PFSK-1 (cell line): ENCODE measurements around the gene FARS2.

Source experiments
- FOXP2 ChIP-seq: optimal IDR thresholded peaks from 2 replicates; pipeline ENCODE3; 2011; ENCODE audit warnings: borderline replicate concordance, control low read depth, inconsistent platforms; ENCODE audit not compliant: insufficient read depth; ENCODE audit errors: extremely low read length, extremely low read depth
- POLR2AphosphoS5 ChIP-seq: IDR thresholded peaks from 2 replicates; pipeline ENCODE4 v1.6.1; 2012; ENCODE audit warnings: low read depth, mild to moderate bottlenecking, control low read depth, low read length, moderate library complexity
- SIN3A ChIP-seq: IDR thresholded peaks from 2 replicates; pipeline ENCODE4 v1.6.1; 2012; ENCODE audit warnings: mild to moderate bottlenecking, low read length, moderate library complexity, borderline replicate concordance; ENCODE audit not compliant: insufficient read depth
- TAF1 ChIP-seq: IDR thresholded peaks from 2 replicates; pipeline ENCODE4 v1.6.1; 2012; ENCODE audit warnings: low read length, control low read depth, borderline replicate concordance; ENCODE audit not compliant: insufficient read depth
- TF ChIP-seq, protein P1 (sequence below), 2 experiments: IDR thresholded peaks; 2 replicates each; pipeline versions ENCODE4 v1.6.1 to v1.8.0; 2011 to 2012; ENCODE audit warnings: low read depth in 2 of 2, low read length in 2 of 2, control low read depth in 1 of 2, inconsistent platforms in 1 of 2, mild to moderate bottlenecking in 1 of 2, moderate library complexity in 1 of 2; ENCODE audit not compliant: insufficient read depth in 1 of 2

Gene FARS2

DNA sequence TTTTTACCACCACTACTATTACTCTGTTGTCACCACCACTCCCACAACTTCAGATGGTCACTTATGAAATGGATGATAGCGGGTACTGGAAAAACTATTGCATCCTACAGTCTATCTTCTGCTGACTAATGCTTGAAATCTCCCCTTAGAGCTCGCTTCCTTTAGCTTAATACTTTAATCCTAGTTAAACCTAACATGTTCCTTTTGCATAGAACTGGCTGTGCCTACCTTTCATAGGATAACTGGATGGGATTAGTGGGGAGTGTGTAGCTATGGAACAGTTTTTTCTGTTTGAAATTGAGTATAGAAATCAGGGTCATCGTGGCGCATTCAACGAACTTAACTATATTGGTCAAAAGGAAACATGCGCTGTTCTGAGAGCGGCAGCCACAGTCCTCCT lies 294.7 kb downstream of the FARS2 start:
- TF ChIP-seq, protein P1, sequence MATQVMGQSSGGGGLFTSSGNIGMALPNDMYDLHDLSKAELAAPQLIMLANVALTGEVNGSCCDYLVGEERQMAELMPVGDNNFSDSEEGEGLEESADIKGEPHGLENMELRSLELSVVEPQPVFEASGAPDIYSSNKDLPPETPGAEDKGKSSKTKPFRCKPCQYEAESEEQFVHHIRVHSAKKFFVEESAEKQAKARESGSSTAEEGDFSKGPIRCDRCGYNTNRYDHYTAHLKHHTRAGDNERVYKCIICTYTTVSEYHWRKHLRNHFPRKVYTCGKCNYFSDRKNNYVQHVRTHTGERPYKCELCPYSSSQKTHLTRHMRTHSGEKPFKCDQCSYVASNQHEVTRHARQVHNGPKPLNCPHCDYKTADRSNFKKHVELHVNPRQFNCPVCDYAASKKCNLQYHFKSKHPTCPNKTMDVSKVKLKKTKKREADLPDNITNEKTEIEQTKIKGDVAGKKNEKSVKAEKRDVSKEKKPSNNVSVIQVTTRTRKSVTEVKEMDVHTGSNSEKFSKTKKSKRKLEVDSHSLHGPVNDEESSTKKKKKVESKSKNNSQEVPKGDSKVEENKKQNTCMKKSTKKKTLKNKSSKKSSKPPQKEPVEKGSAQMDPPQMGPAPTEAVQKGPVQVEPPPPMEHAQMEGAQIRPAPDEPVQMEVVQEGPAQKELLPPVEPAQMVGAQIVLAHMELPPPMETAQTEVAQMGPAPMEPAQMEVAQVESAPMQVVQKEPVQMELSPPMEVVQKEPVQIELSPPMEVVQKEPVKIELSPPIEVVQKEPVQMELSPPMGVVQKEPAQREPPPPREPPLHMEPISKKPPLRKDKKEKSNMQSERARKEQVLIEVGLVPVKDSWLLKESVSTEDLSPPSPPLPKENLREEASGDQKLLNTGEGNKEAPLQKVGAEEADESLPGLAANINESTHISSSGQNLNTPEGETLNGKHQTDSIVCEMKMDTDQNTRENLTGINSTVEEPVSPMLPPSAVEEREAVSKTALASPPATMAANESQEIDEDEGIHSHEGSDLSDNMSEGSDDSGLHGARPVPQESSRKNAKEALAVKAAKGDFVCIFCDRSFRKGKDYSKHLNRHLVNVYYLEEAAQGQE (IDR thresholded peaks at IDR 0.05; ENCODE audit: insufficient read depth in 1 of 2, low read depth in 2 of 2, low read length in 2 of 2), result no peak
- TF ChIP-seq SIN3A (no peak), POLR2AphosphoS5 (no peak), TAF1 (no peak), FOXP2 (no peak)

DNA sequence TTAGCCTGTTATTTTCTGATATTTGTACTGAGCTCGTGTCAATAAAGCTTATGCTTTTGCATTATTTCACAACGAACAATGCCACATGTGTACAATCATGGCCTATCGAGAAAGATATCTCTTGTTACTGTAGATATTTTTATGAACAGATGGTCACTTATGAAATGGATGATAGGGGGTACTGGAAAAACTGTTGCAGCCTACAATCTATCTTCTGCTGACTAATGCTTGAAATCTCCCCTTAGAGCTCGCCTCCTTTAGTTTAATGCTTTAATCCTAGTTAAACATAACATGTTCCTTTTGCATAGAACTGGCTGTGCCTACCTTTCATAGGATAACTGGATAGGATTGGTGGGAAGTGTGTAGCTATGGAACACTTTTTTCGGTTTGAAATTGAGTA lies 296.2 kb downstream of the FARS2 start:
- TF ChIP-seq FOXP2, result no peak
- TF ChIP-seq TAF1, result no peak
- no peak for TF ChIP-seq SIN3A
- TF ChIP-seq, protein P1 (IDR thresholded peaks at IDR 0.05; ENCODE audit: insufficient read depth in 1 of 2, low read depth in 2 of 2, low read length in 2 of 2), result no peak
- no peak for TF ChIP-seq POLR2AphosphoS5

DNA sequence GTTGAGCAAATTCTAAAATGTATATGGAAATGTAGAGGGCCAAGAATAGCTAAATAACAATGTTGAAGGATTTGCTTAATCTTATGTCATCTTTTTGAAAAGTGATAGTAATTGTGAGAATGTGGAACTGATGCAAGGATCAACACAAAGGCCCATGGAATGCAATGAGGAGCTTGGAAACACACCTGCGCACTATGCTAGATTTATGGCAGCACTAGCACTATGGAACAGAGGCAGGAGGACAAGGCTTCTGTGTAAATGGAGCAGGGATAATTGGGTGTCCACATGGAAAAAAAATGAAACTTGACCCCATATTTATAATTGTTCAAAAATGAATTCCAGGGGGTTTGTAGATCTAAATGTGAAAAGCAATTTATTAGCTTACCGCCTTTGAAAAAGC lies 298.3 kb downstream of the FARS2 start:
- TF ChIP-seq SIN3A (no peak), FOXP2 (no peak), POLR2AphosphoS5 (no peak), TAF1 (no peak)
- TF ChIP-seq, protein P1 (IDR thresholded peaks at IDR 0.05; ENCODE audit: insufficient read depth in 1 of 2, low read depth in 2 of 2, low read length in 2 of 2), result no peak

DNA sequence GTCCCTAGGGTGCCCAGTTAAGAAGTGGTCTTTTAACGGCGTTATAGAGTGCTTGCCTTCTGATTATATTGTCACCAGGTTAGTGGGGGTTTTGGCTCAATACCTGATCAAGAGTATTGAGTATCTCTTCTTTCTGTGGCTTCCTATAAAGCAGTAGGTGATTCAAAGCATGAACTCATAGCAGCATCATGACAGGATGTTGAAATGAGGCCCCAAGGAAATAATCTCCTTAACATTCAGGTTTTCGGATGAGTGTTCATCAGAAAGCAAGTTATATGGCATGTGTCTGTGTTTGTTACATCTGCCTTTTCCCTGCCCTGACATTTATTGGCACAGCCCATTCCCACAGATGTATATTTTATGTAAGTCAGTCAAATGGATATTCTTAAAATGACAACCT lies 301.0 kb downstream of the FARS2 start:
- no peak for TF ChIP-seq FOXP2
- TF ChIP-seq SIN3A, result no peak
- TF ChIP-seq, protein P1 (IDR thresholded peaks at IDR 0.05; ENCODE audit: insufficient read depth in 1 of 2, low read depth in 2 of 2, low read length in 2 of 2), result no peak
- TF ChIP-seq TAF1, result no peak

DNA sequence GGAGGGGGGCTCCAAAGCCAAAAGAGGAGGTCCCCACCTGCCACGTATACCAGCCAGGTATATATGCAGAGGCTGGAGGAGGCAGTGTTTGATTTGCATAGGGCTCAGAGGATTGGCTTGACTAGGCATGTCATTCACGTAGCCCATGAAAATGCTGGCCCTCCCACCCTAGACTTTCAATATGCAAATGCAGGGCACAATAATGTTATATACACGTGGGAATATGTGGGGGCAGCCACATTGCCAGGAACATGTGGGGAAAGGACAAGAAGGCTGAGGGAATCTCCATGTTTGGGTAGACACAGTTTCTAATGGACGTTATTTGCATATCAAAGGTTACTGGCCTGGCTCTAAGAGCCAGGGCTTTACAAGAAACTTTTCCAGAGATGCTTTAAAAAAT lies 301.8 kb downstream of the FARS2 start:
- TF ChIP-seq, protein P1 (IDR thresholded peaks at IDR 0.05; ENCODE audit: insufficient read depth in 1 of 2, low read depth in 2 of 2, low read length in 2 of 2), result no peak
- TF ChIP-seq SIN3A (no peak), TAF1 (no peak), FOXP2 (no peak), POLR2AphosphoS5 (no peak)
